ENCODE data around the gene RAD51B. TPM values are rescaled to one million over a fixed set of nuclear protein-coding genes. Genes with fewer than 3 reads are reported as not detected.

RAD51B gene
- total RNA-seq, 6 experiments from 2014 or later, result 2.7 to 5.8 (median 4.3) TPM

- no peak for ATAC-seq
- intact Hi-C loops (cut with DNase I), result no loop called here
- WGBS (ENCODE audit: insufficient coverage, low coverage, low lambda C conversion rate, missing lambda C conversion rate), result 90% methylated on average over 6 of the region's 6 CpGs
- TF ChIP-seq CTCF (IDR thresholded peaks at IDR 0.05), result no peak
- no peak for TF ChIP-seq POLR2A (IDR thresholded peaks at IDR 0.05)
- H3K27me3 ChIP-seq, result no peaks in the 10 kb centered on the region
- no peak for DNase-seq
- no peak overlapping the region for H3K27ac ChIP-seq
- H3K4me3 ChIP-seq, result no peak overlapping the region
- H3K36me3 ChIP-seq, result no peaks in the 10 kb centered on the region
- H3K9me3 ChIP-seq, result no peaks in the 10 kb centered on the region
- peaks cover 0 to 15% (median 4%) of the 10 kb centered on the region in 4 donors for H3K4me1 ChIP-seq
Observed at GRCh38 chr14:68752271-68753006, 932.9 kb downstream of the RAD51B start.

DNA sequence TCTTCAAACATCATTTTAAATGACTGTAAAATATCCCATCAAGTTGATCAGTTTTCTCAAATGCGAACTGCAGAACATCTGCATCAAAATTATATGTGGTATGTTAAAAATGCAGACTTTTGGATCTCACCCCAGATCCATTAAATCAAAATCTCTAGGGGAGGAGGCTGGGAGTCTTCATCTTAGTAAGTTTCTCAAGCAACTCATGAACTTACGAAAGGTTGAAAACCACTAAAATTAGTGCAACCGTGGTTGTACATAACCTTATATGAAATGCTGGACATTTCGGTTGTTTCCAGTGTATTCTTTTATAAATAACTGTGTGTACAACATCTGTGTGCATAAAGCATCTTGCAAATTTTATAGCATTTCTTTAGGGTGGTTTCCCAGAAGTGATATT lies 934.1 kb downstream of the RAD51B start:
- 62% methylated on average over 4 of the region's 4 CpGs for WGBS (ENCODE audit: insufficient coverage, low coverage, low lambda C conversion rate, missing lambda C conversion rate)
- no peak overlapping the region for H3K27ac ChIP-seq
- H3K27me3 ChIP-seq, result no peaks in the 10 kb centered on the region
- H3K4me3 ChIP-seq, result no peak overlapping the region
- no peak for ATAC-seq
- DNase-seq, result no peak
- intact Hi-C loops (cut with DNase I), result no loop called here
- peaks cover 0 to 26% (median 7%) of the 10 kb centered on the region in 4 donors for H3K4me1 ChIP-seq
- H3K9me3 ChIP-seq, result no peaks in the 10 kb centered on the region
- TF ChIP-seq POLR2A (IDR thresholded peaks at IDR 0.05) (no peak), CTCF (IDR thresholded peaks at IDR 0.05) (no peak)
- H3K36me3 ChIP-seq, result no peaks in the 10 kb centered on the region

GRCh38 chr14:68755016-68755353 lies 935.4 kb downstream of the RAD51B start:
- TF ChIP-seq POLR2A (IDR thresholded peaks at IDR 0.05) (no peak), CTCF (IDR thresholded peaks at IDR 0.05) (no peak)
- intact Hi-C loops (cut with DNase I), result no loop called here

GRCh38 chr14:68756000-68756481 lies 936.5 kb downstream of the RAD51B start:
- H3K4me1 ChIP-seq, result peaks cover 0 to 26% (median 7%) of the 10 kb centered on the region in 4 donors
- no peak overlapping the region for H3K4me3 ChIP-seq
- no peaks in the 10 kb centered on the region for H3K27me3 ChIP-seq
- ATAC-seq, result peak in 1 of 4 donors; percentile 9
- DNase-seq, result no peak
- no peak overlapping the region for H3K27ac ChIP-seq
- 38% methylated on average over 4 of the region's 7 CpGs for WGBS (ENCODE audit: insufficient coverage, low coverage, low lambda C conversion rate, missing lambda C conversion rate)
- intact Hi-C loops (cut with DNase I), result no loop called here
- TF ChIP-seq CTCF (IDR thresholded peaks at IDR 0.05) (no peak), POLR2A (IDR thresholded peaks at IDR 0.05) (no peak)
- H3K9me3 ChIP-seq, result no peaks in the 10 kb centered on the region
- H3K36me3 ChIP-seq, result no peaks in the 10 kb centered on the region

More at GRCh38 chr14:68755016-68755353, 935.4 kb downstream of the RAD51B start:
- Histone ChIP-seq H3K9me3 (no peaks in the 10 kb centered on the region), H3K36me3 (no peaks in the 10 kb centered on the region), H3K4me1 (peaks cover 0 to 26% (median 7%) of the 10 kb centered on the region in 4 donors), H3K27me3 (no peaks in the 10 kb centered on the region), H3K4me3 (no peak overlapping the region), H3K27ac (no peak overlapping the region)
- WGBS (ENCODE audit: insufficient coverage, low coverage, low lambda C conversion rate, missing lambda C conversion rate), result 93% methylated on average over 3 of the region's 3 CpGs
- DNase-seq (no peak), ATAC-seq (no peak)
